Testis (tissue), 3 donors: ENCODE results near the gene GRAMD1B. TPM values are rescaled to one million over a fixed set of nuclear protein-coding genes. Genes with fewer than 3 reads are reported as not detected.

ENCODE experiments used
- DNase-seq: peaks from one replicate; pipeline ENCODE4 v3.0.0-alpha.2; 2019
- H3K27ac ChIP-seq, 2 donors: fragments of 200-600 bp; sonication (generic); one replicate each; pipeline ENCODE4 v1.5.1; 2019
- H3K27me3 ChIP-seq: fragments of 200-600 bp; sonication (generic); one replicate; pipeline ENCODE4 v1.5.1; 2019
- H3K36me3 ChIP-seq: fragments of 200-600 bp; sonication (generic); one replicate; pipeline ENCODE4 v1.5.1; 2017; ENCODE audit warnings: low read depth; ENCODE audit errors: missing control alignments
- H3K4me1 ChIP-seq: fragments of 200-600 bp; sonication (generic); one replicate; pipeline ENCODE4 v1.5.1; 2019
- H3K4me3 ChIP-seq, 2 donors: fragments of 200-600 bp; sonication (generic); one replicate each; pipeline ENCODE4 v1.5.1; 2017 to 2019
- H3K9me3 ChIP-seq: fragments of 200-600 bp; sonication (generic); one replicate; pipeline ENCODE4 v1.5.1; 2017
- POLR2A ChIP-seq: fragments of 450-650 bp; IDR thresholded peaks from one replicate; pipeline ENCODE4 v1.6.1; 2017; ENCODE audit warnings: antibody characterized with exemption, mild to moderate bottlenecking, moderate library complexity
- WGBS, 2 donors: methylation state at CpG; one replicate each; pipeline ENCODE4 v1.1.5; 2018; 5-methylcytosine and 5-hydroxymethylcytosine counted together
- intact Hi-C: fragments of 100-400 bp; cut with DNase I; formaldehyde crosslinking; loops from one replicate; pipeline ENCODE4 v1.15.1; 2023; ENCODE audit warnings: low total_unique reads
- polyA plus RNA-seq: library from polyadenylated mRNA; stranded (reverse); fragments of 350-450 nt; fragmentation: Illumina TruSeq; extraction: RNeasy Lipid Tissue Mini Kit (QIAGEN cat#74804); gene quantifications from one replicate; pipeline ENCODE4 v1.2.3, GENCODE V29; 2014; ENCODE audit warnings: low read depth, low replicate concordance; ENCODE audit not compliant: insufficient read depth
- total RNA-seq, 2 donors: library from RNA; depleted of rRNA; stranded (reverse); fragments of >200 nt; gene quantifications; one replicate each; pipeline ENCODE4 v1.2.3, GENCODE V29; 2016
- TF ChIP-seq, protein P1 (sequence below), 3 experiments: fragments of 450-650 bp in 2 of 3; fragments of 200-600 bp in 1 of 3; sonication (generic) in 1 of 3; IDR thresholded peaks; one replicate each; pipeline ENCODE4 v1.5.1; 2016 to 2019; ENCODE audit warnings: antibody characterized with exemption in 3 of 3, mild to moderate bottlenecking in 2 of 3, moderate library complexity in 1 of 3

The GRAMD1B gene
- total and polyA plus RNA-seq, 3 donors from 2014 or later = 48.1 to 78.9 (median 48.9) TPM

- Histone ChIP-seq H3K27ac (no peak overlapping the region), H3K4me1 (peaks cover 2% of the 10 kb centered on the region), H3K9me3 (no peaks in the 10 kb centered on the region), H3K4me3 (no peak overlapping the region), H3K27me3 (no peaks in the 10 kb centered on the region), H3K36me3 (no peaks in the 10 kb centered on the region)
- intact Hi-C loops = no loop called here
- DNase-seq = no peak
- TF ChIP-seq, protein P1, sequence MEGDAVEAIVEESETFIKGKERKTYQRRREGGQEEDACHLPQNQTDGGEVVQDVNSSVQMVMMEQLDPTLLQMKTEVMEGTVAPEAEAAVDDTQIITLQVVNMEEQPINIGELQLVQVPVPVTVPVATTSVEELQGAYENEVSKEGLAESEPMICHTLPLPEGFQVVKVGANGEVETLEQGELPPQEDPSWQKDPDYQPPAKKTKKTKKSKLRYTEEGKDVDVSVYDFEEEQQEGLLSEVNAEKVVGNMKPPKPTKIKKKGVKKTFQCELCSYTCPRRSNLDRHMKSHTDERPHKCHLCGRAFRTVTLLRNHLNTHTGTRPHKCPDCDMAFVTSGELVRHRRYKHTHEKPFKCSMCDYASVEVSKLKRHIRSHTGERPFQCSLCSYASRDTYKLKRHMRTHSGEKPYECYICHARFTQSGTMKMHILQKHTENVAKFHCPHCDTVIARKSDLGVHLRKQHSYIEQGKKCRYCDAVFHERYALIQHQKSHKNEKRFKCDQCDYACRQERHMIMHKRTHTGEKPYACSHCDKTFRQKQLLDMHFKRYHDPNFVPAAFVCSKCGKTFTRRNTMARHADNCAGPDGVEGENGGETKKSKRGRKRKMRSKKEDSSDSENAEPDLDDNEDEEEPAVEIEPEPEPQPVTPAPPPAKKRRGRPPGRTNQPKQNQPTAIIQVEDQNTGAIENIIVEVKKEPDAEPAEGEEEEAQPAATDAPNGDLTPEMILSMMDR (IDR thresholded peaks at IDR 0.05) = no peak
- no peak for TF ChIP-seq POLR2A
- 83 to 85% methylated on average over 13 to 16 of the region's 16 CpGs for WGBS, 2 donors
These were observed 120.2 kb downstream of the GRAMD1B start for GRCh38 chr11:123549926-123550917.

- intact Hi-C loops = no loop called here
- whole genome bisulfite sequencing, 2 donors = 93 to 95% methylated on average over 6 of the region's 6 CpGs
- H3K4me3 ChIP-seq = no peak overlapping the region
These were observed 121.0 kb downstream of the GRAMD1B start for GRCh38 chr11:123551079-123551478.

GRCh38 chr11:123556633-123557032, 126.6 kb downstream of the GRAMD1B start:
- TF ChIP-seq, protein P1 (IDR thresholded peaks at IDR 0.05) = no peak
- TF ChIP-seq POLR2A = no peak
- no peaks in the 10 kb centered on the region for H3K27me3 ChIP-seq
- intact Hi-C loops = no loop called here
- no peak overlapping the region for H3K4me3 ChIP-seq
- no peak for DNase-seq
- WGBS, 2 donors = 69 to 79% methylated on average over 7 of the region's 7 CpGs
- no peak overlapping the region for H3K27ac ChIP-seq
- no peaks in the 10 kb centered on the region for H3K36me3 ChIP-seq
- no peaks in the 10 kb centered on the region for H3K9me3 ChIP-seq
- H3K4me1 ChIP-seq = peaks cover 23% of the 10 kb centered on the region

More at GRCh38 chr11:123551079-123551478, 121.0 kb downstream of the GRAMD1B start:
- no peaks in the 10 kb centered on the region for H3K27me3 ChIP-seq
- TF ChIP-seq, protein P1 (IDR thresholded peaks at IDR 0.05) = no peak
- no peak for TF ChIP-seq POLR2A
- no peaks in the 10 kb centered on the region for H3K9me3 ChIP-seq
- H3K4me1 ChIP-seq = no peaks in the 10 kb centered on the region
- no peak for DNase-seq
- no peaks in the 10 kb centered on the region for H3K36me3 ChIP-seq
- no peak overlapping the region for H3K27ac ChIP-seq

- H3K4me3 ChIP-seq = no peak overlapping the region
These were observed 128.7 kb downstream of the GRAMD1B start for GRCh38 chr11:123558536-123559315.

More at GRCh38 chr11:123558536-123559315, 128.7 kb downstream of the GRAMD1B start:
- no peaks in the 10 kb centered on the region for H3K27me3 ChIP-seq
- no peak overlapping the region for H3K27ac ChIP-seq
- TF ChIP-seq POLR2A = no peak
- TF ChIP-seq, protein P1 (IDR thresholded peaks at IDR 0.05) = no peak
- H3K4me1 ChIP-seq = peaks cover 35% of the 10 kb centered on the region
- 74 to 79% methylated on average over 10 to 12 of the region's 12 CpGs for WGBS, 2 donors
- H3K36me3 ChIP-seq = no peaks in the 10 kb centered on the region
- H3K9me3 ChIP-seq = no peaks in the 10 kb centered on the region
- no peak for DNase-seq
- intact Hi-C loops = no loop called here
